AG04450 (cell line): ENCODE data around the gene MCM3AP. TPM values are rescaled to one million over a fixed set of nuclear protein-coding genes. Genes with fewer than 3 reads are reported as not detected.

ENCODE experiments used
- CTCF ChIA-PET: fragments of 300-600, 350-600 bp; formaldehyde crosslinking; extraction: SDS; loops from one replicate; lab custom pipeline; 2022; ENCODE audit warnings: antibody characterized with exemption, inconsistent platforms; lab: Charles Lee
- POLR2A ChIA-PET: fragments of 350-600 bp; formaldehyde crosslinking; extraction: SDS; loops from one replicate; lab custom pipeline; 2021; ENCODE audit warnings: antibody characterized with exemption, inconsistent platforms; lab: Yijun Ruan, JAX
- DNase-seq: peaks from one replicate; pipeline ENCODE4 v3.0.0-alpha.2; 2011; ENCODE audit warnings: low read depth, low spot score
- H3K27ac ChIP-seq: one replicate; pipeline ENCODE4 v1.5.1; 2012; ENCODE audit warnings: low read depth, low read length, control low read depth
- H3K27me3 ChIP-seq: one replicate; pipeline ENCODE4 v1.6.0; 2012; ENCODE audit warnings: low read length; ENCODE audit not compliant: control insufficient read depth, insufficient read depth
- H3K4me3 ChIP-seq: 2 replicates; pipeline ENCODE4 v1.5.1; 2011; ENCODE audit warnings: mild to moderate bottlenecking, low read depth, low read length, control low read depth
- H3K9me3 ChIP-seq: 2 replicates; pipeline ENCODE4 v1.5.1; 2012; ENCODE audit warnings: low read length; ENCODE audit not compliant: control insufficient read depth, insufficient read depth
- polyA plus RNA-seq: library from polyadenylated mRNA; depleted of rRNA; stranded (reverse); fragments of >200 nt; gene quantifications from 2 replicates; pipeline ENCODE4 v1.2.3, GENCODE V29; 2011
- TF ChIP-seq, protein P1 (sequence below): IDR thresholded peaks from 2 replicates; pipeline ENCODE4 v1.5.1; 2011; ENCODE audit warnings: low read depth, low read length, control low read depth, inconsistent platforms

MCM3AP gene
- polyA plus RNA-seq, 1 experiment: 43.7 TPM

DNA sequence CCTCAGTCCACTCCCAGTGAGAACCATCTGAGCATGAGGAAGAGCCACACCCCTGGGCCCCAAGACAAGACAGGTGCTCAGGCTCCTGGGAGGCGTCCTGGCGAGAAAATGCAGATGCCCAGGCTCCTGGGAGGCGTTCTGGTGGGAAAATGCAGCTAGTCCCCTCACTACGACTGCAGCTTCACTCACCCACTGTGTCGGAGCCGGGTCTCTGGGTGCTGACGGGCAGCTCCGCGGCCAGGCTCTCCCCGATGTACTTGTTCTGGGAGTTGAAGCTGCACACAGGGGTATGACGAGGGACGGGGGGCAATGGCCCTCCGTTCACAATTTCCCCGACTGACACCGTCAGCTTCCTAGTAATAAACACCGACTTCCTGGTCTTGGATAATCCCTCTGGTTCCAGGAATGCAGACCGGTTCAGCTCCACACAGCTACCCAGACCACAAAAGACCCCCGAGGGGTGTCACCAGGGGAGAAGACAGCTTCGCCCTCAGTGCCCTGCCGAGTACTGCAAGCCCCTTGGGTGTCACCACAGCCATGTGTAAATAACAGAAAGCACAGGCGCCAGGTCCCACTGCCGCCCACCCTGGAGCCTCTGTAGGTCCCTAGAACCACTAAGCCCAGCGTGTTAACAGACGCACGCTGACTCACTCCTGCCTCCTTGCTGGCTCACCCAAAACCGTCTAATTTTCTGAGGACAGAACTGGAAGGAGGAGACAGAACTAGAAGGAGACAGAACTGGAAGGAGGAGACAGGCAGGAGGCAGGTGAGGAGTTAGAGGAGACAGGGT lies 19.5 kb downstream of the MCM3AP start:
- no peak overlapping the region for H3K27ac ChIP-seq
- POLR2A ChIA-PET: no interaction called here
- no peaks in the 10 kb centered on the region for H3K27me3 ChIP-seq
- DNase-seq: no peak
- TF ChIP-seq, protein P1, sequence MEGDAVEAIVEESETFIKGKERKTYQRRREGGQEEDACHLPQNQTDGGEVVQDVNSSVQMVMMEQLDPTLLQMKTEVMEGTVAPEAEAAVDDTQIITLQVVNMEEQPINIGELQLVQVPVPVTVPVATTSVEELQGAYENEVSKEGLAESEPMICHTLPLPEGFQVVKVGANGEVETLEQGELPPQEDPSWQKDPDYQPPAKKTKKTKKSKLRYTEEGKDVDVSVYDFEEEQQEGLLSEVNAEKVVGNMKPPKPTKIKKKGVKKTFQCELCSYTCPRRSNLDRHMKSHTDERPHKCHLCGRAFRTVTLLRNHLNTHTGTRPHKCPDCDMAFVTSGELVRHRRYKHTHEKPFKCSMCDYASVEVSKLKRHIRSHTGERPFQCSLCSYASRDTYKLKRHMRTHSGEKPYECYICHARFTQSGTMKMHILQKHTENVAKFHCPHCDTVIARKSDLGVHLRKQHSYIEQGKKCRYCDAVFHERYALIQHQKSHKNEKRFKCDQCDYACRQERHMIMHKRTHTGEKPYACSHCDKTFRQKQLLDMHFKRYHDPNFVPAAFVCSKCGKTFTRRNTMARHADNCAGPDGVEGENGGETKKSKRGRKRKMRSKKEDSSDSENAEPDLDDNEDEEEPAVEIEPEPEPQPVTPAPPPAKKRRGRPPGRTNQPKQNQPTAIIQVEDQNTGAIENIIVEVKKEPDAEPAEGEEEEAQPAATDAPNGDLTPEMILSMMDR: no peak
- H3K9me3 ChIP-seq: no peaks in the 10 kb centered on the region; the same call in 1 of the 2 replicates
- CTCF ChIA-PET: no interaction called here
- no peak overlapping the region for H3K4me3 ChIP-seq

DNA sequence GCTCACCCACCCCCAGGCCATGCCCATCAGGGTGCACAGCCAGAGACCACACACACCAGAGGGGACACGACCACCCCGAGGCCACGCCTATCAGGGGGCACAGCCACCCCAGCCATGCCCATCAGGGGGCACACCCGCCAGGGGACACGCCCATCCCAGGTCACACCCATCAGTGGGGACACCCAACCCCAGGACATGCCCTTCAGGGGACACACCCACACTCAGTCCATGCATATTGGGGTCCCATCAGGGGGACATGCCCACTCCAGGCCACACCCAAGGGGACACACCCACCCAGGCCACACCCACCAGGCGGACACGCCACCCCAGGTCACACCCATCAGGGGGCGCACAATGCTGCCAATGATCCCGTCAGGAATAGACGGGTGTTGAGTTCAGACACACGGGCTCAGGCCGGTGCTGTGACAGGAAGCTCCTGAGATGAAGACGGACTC lies 20.7 kb downstream of the MCM3AP start:
- Histone ChIP-seq H3K27me3 (no peaks in the 10 kb centered on the region), H3K27ac (no peak overlapping the region), H3K9me3 (no peaks in the 10 kb centered on the region; the same call in 1 of the 2 replicates), H3K4me3 (no peak overlapping the region)
- TF ChIP-seq, protein P1: no peak
- no peak for DNase-seq
- ChIA-PET POLR2A (interaction anchor here (0.6 kb wide), 1 partner anchor 66 kb away, joined by 8 read pairs; no protein-coding TSS in a partner anchor), CTCF (no interaction called here)

DNA sequence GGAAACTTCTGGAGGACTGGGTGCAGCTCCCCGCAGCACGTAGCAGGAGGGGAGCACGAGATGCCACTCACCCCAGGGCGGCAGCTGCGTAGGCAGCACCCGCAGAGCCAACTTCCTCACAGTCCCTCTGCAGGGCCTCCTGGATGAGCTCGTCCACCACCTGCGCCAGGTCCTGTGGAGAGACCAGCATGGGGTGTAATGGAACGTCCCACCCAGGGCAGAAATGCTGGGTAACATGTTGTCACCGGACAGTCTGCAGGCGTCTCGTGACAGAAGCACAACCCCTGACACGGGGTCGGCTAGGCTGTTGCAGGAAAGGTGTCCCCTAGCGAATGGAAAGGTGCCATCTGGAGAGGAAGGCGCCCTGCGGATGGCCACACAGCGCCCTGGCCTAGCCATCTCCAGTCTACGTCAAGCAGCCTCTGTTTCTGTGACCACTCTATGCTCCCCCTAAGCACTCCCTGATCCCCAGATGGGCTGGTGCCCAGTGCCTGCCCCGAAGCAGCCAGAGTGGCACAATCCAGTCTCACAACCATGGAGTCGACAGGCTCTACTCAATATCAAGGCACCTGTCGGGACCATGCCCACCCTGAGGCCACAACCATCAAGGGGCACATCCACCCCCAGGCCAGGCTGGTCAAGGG lies 21.2 kb downstream of the MCM3AP start:
- H3K4me3 ChIP-seq: no peak overlapping the region
- POLR2A ChIA-PET: no interaction called here
- CTCF ChIA-PET: no interaction called here
- H3K9me3 ChIP-seq: no peaks in the 10 kb centered on the region; the same call in 1 of the 2 replicates
- no peak for DNase-seq
- H3K27me3 ChIP-seq: no peaks in the 10 kb centered on the region
- no peak overlapping the region for H3K27ac ChIP-seq
- TF ChIP-seq, protein P1: no peak

DNA sequence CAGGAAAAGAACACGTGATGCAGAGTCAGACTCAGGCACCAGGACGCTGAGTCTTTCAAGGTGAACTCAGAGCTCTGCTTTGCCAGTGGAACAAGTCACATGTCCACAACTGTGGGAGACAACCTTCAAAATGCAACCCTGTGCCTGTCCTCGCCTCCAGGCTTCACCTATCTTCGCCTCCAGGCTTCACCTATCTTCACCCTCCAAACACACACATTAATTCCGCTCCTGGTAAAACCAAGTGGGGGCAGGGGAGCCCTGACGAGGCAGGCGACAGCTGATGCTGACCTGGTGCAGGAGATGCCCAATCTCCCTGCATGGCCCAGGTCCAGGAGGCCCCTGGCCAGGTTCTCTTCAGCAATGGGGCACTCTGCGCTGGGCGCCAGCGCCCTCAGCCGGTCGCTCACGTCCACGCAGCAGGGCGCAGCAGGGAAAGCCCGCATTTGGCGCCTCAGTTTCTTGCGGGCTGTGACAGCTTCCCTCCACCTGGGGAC lies 28.9 kb downstream of the MCM3AP start:
- CTCF ChIA-PET: interaction anchor here (1.2 kb wide), 1 partner anchor 113 kb away, joined by 3 read pairs; no protein-coding TSS in a partner anchor
- no peak overlapping the region for H3K27ac ChIP-seq
- POLR2A ChIA-PET: interaction anchor here (0.7 kb wide), 2 partner anchors 24 to 80 kb away, joined by 3 to 9 read pairs; no protein-coding TSS in a partner anchor
- TF ChIP-seq, protein P1: no peak
- no peaks in the 10 kb centered on the region for H3K9me3 ChIP-seq
- no peak for DNase-seq
- no peaks in the 10 kb centered on the region for H3K27me3 ChIP-seq
- no peak overlapping the region for H3K4me3 ChIP-seq
